NCI-H1417 treated with DMSO at 0.1 percent for 48 hours (cell line): ENCODE measurements around the gene MRPS12.
"Not testable (repeated sequence)": the region's sequence is repeated elsewhere in the genome, so short reads cannot be mapped to it uniquely, and the experiment has no call there.

Experiments
- DNase-seq: peaks from one replicate; lab custom pipeline; 2025; lab: John Stamatoyannopoulos, UW

Gene MRPS12

GRCh38 chr19:38930776-38931520 is at the start of gene MRPS12:
Gene MRPS12 (plus strand): TSS chr19:38930944. CDS start chr19:38931295, 351 bp downstream.
- DNase-seq: no peak

- DNase-seq: no peak
Observed at GRCh38 chr19:38883286-38883685, 47.5 kb upstream of the MRPS12 start.

- DNase-seq: not testable (repeated sequence)
Observed at GRCh38 chr19:38884691-38885090, 46.1 kb upstream of the MRPS12 start.

GRCh38 chr19:38888876-38889275 is 41.9 kb upstream of the MRPS12 start:
- DNase-seq: no peak

- no peak for DNase-seq
Observed at GRCh38 chr19:38889803-38890202, 40.9 kb upstream of the MRPS12 start.

GRCh38 chr19:38890686-38891085 is 40.1 kb upstream of the MRPS12 start:
- no peak for DNase-seq

GRCh38 chr19:38891771-38892170 is 39.0 kb upstream of the MRPS12 start:
- DNase-seq: no peak

- no peak for DNase-seq
Observed at GRCh38 chr19:38892841-38893240, 37.9 kb upstream of the MRPS12 start.

GRCh38 chr19:38893341-38893771 is 37.4 kb upstream of the MRPS12 start:
- DNase-seq: no peak

GRCh38 chr19:38894968-38895367 is 35.8 kb upstream of the MRPS12 start:
- DNase-seq: no peak

GRCh38 chr19:38898788-38899446 is 31.8 kb upstream of the MRPS12 start:
- DNase-seq: no peak

- DNase-seq: peak; percentile 97
Observed at GRCh38 chr19:38899447-38900201, 31.1 kb upstream of the MRPS12 start, which contains the start of the genes NFKBIB and SIRT2. Gene NFKBIB (plus strand): TSS chr19:38899969. CDS start chr19:38900033, 64 bp downstream. Gene SIRT2 (minus strand): TSS chr19:38899618. CDS start chr19:38899521, 97 bp downstream.

- no peak for DNase-seq
Observed at GRCh38 chr19:38900202-38900629, 30.5 kb upstream of the MRPS12 start.

- no peak for DNase-seq
Observed at GRCh38 chr19:38900743-38901190, 30.0 kb upstream of the MRPS12 start.

- no peak for DNase-seq
Observed at GRCh38 chr19:38901683-38902082, 29.1 kb upstream of the MRPS12 start.

- no peak for DNase-seq
Observed at GRCh38 chr19:38904581-38905539, 25.9 kb upstream of the MRPS12 start.

- DNase-seq: no peak
Observed at GRCh38 chr19:38905620-38906019, 25.1 kb upstream of the MRPS12 start.

GRCh38 chr19:38907227-38907626 is 23.5 kb upstream of the MRPS12 start:
- DNase-seq: no peak

- DNase-seq: no peak
Observed at GRCh38 chr19:38907670-38908069, 23.1 kb upstream of the MRPS12 start.

GRCh38 chr19:38908911-38909310 is 21.8 kb upstream of the MRPS12 start:
- DNase-seq: no peak

- DNase-seq: no peak
Observed at GRCh38 chr19:38910488-38910887, 20.3 kb upstream of the MRPS12 start.
